IPS DF 6.9 (cell line): ENCODE results near the gene ADAM12.

Experiments
- DNase-seq: peaks from one replicate; pipeline ENCODE4 v3.0.0-alpha.2; 2013; ENCODE audit warnings: low read depth, low spot score
- H3K27ac ChIP-seq: one replicate; pipeline ENCODE4 v1.5.1; 2013; ENCODE audit warnings: low read length, control low read depth
- H3K27me3 ChIP-seq: 2 replicates; pipeline ENCODE4 v1.6.1; 2013; ENCODE audit warnings: mild to moderate bottlenecking, low read length; ENCODE audit not compliant: control insufficient read depth, insufficient read depth
- H3K36me3 ChIP-seq: 2 replicates; pipeline ENCODE4 v1.6.1; 2013; ENCODE audit warnings: low read length; ENCODE audit not compliant: control insufficient read depth, insufficient read depth
- H3K4me1 ChIP-seq: 2 replicates; pipeline ENCODE4 v1.6.1; 2013; ENCODE audit warnings: low read length; ENCODE audit not compliant: control insufficient read depth, insufficient read depth
- H3K4me3 ChIP-seq: 2 replicates; pipeline ENCODE4 v1.5.1; 2013; ENCODE audit warnings: mild to moderate bottlenecking, low read length
- H3K9me3 ChIP-seq: 2 replicates; pipeline ENCODE4 v1.6.1; 2013; ENCODE audit warnings: low read length, inconsistent platforms; ENCODE audit not compliant: control insufficient read depth, insufficient read depth
- WGBS: extraction: QIAGEN DNeasy Blood & Tissue Kit; methylation state at CpG from one replicate; pipeline ENCODE4 v1.1.7; 2013; ENCODE audit warnings: mixed read lengths, missing lambda C conversion rate; ENCODE audit not compliant: insufficient read length, insufficient coverage; 5-methylcytosine and 5-hydroxymethylcytosine counted together

The ADAM12 gene

GRCh38 chr10:126147866-126148587, 240.2 kb downstream of the ADAM12 start:
- no peaks in the 10 kb centered on the region for H3K4me1 ChIP-seq
- DNase-seq = no peak
- H3K9me3 ChIP-seq = no peaks in the 10 kb centered on the region
- WGBS = no CpG with 5 or more reads among the region's 7 CpGs
- no peaks in the 10 kb centered on the region for H3K27me3 ChIP-seq
- H3K4me3 ChIP-seq = no peak overlapping the region
- H3K27ac ChIP-seq = no peak overlapping the region
- H3K36me3 ChIP-seq = no peaks in the 10 kb centered on the region

GRCh38 chr10:126146771-126147170, 241.5 kb downstream of the ADAM12 start:
- H3K27ac ChIP-seq = no peak overlapping the region
- DNase-seq = no peak
- H3K9me3 ChIP-seq = no peaks in the 10 kb centered on the region
- no peaks in the 10 kb centered on the region for H3K36me3 ChIP-seq
- H3K27me3 ChIP-seq = no peaks in the 10 kb centered on the region
- WGBS = no CpG with 5 or more reads among the region's 6 CpGs
- no peaks in the 10 kb centered on the region for H3K4me1 ChIP-seq
- H3K4me3 ChIP-seq = no peak overlapping the region

- Histone ChIP-seq H3K27me3 (no peaks in the 10 kb centered on the region), H3K27ac (no peak overlapping the region), H3K9me3 (no peaks in the 10 kb centered on the region), H3K36me3 (no peaks in the 10 kb centered on the region), H3K4me3 (no peak overlapping the region), H3K4me1 (no peaks in the 10 kb centered on the region)
- no CpG with 5 or more reads among the region's 2 CpGs for WGBS
- no peak for DNase-seq
These were observed 245.2 kb downstream of the ADAM12 start for GRCh38 chr10:126143117-126143516.

- DNase-seq = no peak
- Histone ChIP-seq H3K27me3 (no peaks in the 10 kb centered on the region), H3K4me1 (no peaks in the 10 kb centered on the region), H3K4me3 (no peak overlapping the region), H3K36me3 (no peaks in the 10 kb centered on the region), H3K9me3 (no peaks in the 10 kb centered on the region), H3K27ac (no peak overlapping the region)
- WGBS = no CpG with 5 or more reads among the region's 4 CpGs
These were observed 247.5 kb downstream of the ADAM12 start for GRCh38 chr10:126140746-126141273.

- no CpG with 5 or more reads among the region's 4 CpGs for WGBS
- Histone ChIP-seq H3K36me3 (no peaks in the 10 kb centered on the region), H3K4me1 (no peaks in the 10 kb centered on the region), H3K27ac (no peak overlapping the region), H3K4me3 (no peak overlapping the region), H3K27me3 (no peaks in the 10 kb centered on the region), H3K9me3 (no peaks in the 10 kb centered on the region)
- DNase-seq = no peak
These were observed 250.6 kb downstream of the ADAM12 start for GRCh38 chr10:126137562-126138221.

- H3K4me3 ChIP-seq = no peak overlapping the region
- no peaks in the 10 kb centered on the region for H3K9me3 ChIP-seq
- H3K4me1 ChIP-seq = no peaks in the 10 kb centered on the region
- no CpG with 5 or more reads among the region's 8 CpGs for WGBS
- H3K36me3 ChIP-seq = no peaks in the 10 kb centered on the region
- H3K27me3 ChIP-seq = no peaks in the 10 kb centered on the region
- DNase-seq = no peak
- no peak overlapping the region for H3K27ac ChIP-seq
These were observed 252.2 kb downstream of the ADAM12 start for GRCh38 chr10:126135941-126136595.

- Histone ChIP-seq H3K4me3 (no peak overlapping the region), H3K27me3 (no peaks in the 10 kb centered on the region), H3K9me3 (no peaks in the 10 kb centered on the region), H3K36me3 (no peaks in the 10 kb centered on the region), H3K27ac (no peak overlapping the region), H3K4me1 (no peaks in the 10 kb centered on the region)
- no CpG with 5 or more reads among the region's 4 CpGs for WGBS
- no peak for DNase-seq
These were observed 253.1 kb downstream of the ADAM12 start for GRCh38 chr10:126135177-126135576.

GRCh38 chr10:126133906-126134656, 254.2 kb downstream of the ADAM12 start:
- Histone ChIP-seq H3K27me3 (no peaks in the 10 kb centered on the region), H3K27ac (no peak overlapping the region), H3K36me3 (no peaks in the 10 kb centered on the region), H3K4me3 (no peak overlapping the region), H3K9me3 (no peaks in the 10 kb centered on the region), H3K4me1 (no peaks in the 10 kb centered on the region)
- WGBS = no CpG with 5 or more reads among the region's 6 CpGs
- no peak for DNase-seq

GRCh38 chr10:126133082-126133620, 255.1 kb downstream of the ADAM12 start:
- H3K9me3 ChIP-seq = no peaks in the 10 kb centered on the region
- no peak overlapping the region for H3K27ac ChIP-seq
- H3K36me3 ChIP-seq = no peaks in the 10 kb centered on the region
- no CpG with 5 or more reads among the region's 9 CpGs for WGBS
- H3K27me3 ChIP-seq = no peaks in the 10 kb centered on the region
- no peak overlapping the region for H3K4me3 ChIP-seq
- H3K4me1 ChIP-seq = no peaks in the 10 kb centered on the region; the same call in 1 of the 2 replicates
- no peak for DNase-seq

GRCh38 chr10:126131341-126131740, 256.9 kb downstream of the ADAM12 start:
- WGBS = no CpG with 5 or more reads among the region's 4 CpGs
- Histone ChIP-seq H3K4me3 (no peak overlapping the region), H3K9me3 (no peaks in the 10 kb centered on the region), H3K27me3 (no peaks in the 10 kb centered on the region), H3K4me1 (no peaks in the 10 kb centered on the region; the same call in 1 of the 2 replicates), H3K27ac (no peak overlapping the region), H3K36me3 (no peaks in the 10 kb centered on the region)
- DNase-seq = no peak
